Measurements from ENCODE around the gene WDR45B. TPM values are rescaled to one million over a fixed set of nuclear protein-coding genes. Genes with fewer than 3 reads are reported as not detected.

Gene WDR45B
- total and polyA plus RNA-seq, 2 experiments from 2014 or later = 82.6 to 112 TPM

GRCh38 chr17:82681547-82681946 is 33.3 kb upstream of the WDR45B start:
- no peak for TF ChIP-seq EZH2 (IDR thresholded peaks at IDR 0.05; ENCODE audit: borderline replicate concordance)
- no peak for TF ChIP-seq CTCF (IDR thresholded peaks at IDR 0.05; ENCODE audit: poor library complexity)
- TF ChIP-seq EZH2phosphoT487 (IDR thresholded peaks at IDR 0.05; ENCODE audit: low read depth, severe bottlenecking, unreplicated experiment) = no peak
- Histone ChIP-seq H3K36me3 (replicated peaks; ENCODE audit: insufficient read depth, low read depth) (no peaks in the 10 kb centered on the region), H2AFZ (no peak overlapping the region), H3K79me2 (peaks cover 4% of the 10 kb centered on the region), H3K9me3 (ENCODE audit: low read depth) (no peaks in the 10 kb centered on the region), H3K4me3 (no peak overlapping the region), H3K27me3 (no peaks in the 10 kb centered on the region), H3K9me2 (replicated peaks; ENCODE audit: insufficient read depth) (no peaks in the 10 kb centered on the region), H4K20me1 (ENCODE audit: insufficient read depth, poor library complexity, severe bottlenecking) (no peaks in the 10 kb centered on the region), H3K27ac (no peak overlapping the region), H3K4me1 (ENCODE audit: insufficient read depth) (peaks cover 6% of the 10 kb centered on the region), H3K4me2 (no peak overlapping the region)
- WGBS (ENCODE audit: low lambda C conversion rate, missing lambda C conversion rate) = 95% methylated on average over 3 of the region's 3 CpGs
- no peak for DNase-seq (ENCODE audit: low spot score)

GRCh38 chr17:82679586-82680465 is 31.6 kb upstream of the WDR45B start:
- no peak overlapping the region for H2AFZ ChIP-seq
- H3K27me3 ChIP-seq = no peaks in the 10 kb centered on the region
- H3K9me2 ChIP-seq (replicated peaks; ENCODE audit: insufficient read depth) = no peaks in the 10 kb centered on the region
- DNase-seq (ENCODE audit: low spot score) = no peak
- H3K4me2 ChIP-seq = no peak overlapping the region
- peaks cover 4% of the 10 kb centered on the region for H3K79me2 ChIP-seq
- TF ChIP-seq EZH2 (IDR thresholded peaks at IDR 0.05; ENCODE audit: borderline replicate concordance) = no peak
- no peak for TF ChIP-seq EZH2phosphoT487 (IDR thresholded peaks at IDR 0.05; ENCODE audit: low read depth, severe bottlenecking, unreplicated experiment)
- TF ChIP-seq CTCF (IDR thresholded peaks at IDR 0.05; ENCODE audit: poor library complexity) = no peak
- no peaks in the 10 kb centered on the region for H3K36me3 ChIP-seq (replicated peaks; ENCODE audit: insufficient read depth, low read depth)
- 85% methylated on average over 27 of the region's 28 CpGs for WGBS (ENCODE audit: low lambda C conversion rate, missing lambda C conversion rate)
- no peak overlapping the region for H3K4me3 ChIP-seq
- no peak overlapping the region for H3K27ac ChIP-seq
- H3K9me3 ChIP-seq (ENCODE audit: low read depth) = no peaks in the 10 kb centered on the region
- H3K4me1 ChIP-seq (ENCODE audit: insufficient read depth) = peaks cover 5% of the 10 kb centered on the region
- H4K20me1 ChIP-seq (ENCODE audit: insufficient read depth, poor library complexity, severe bottlenecking) = no peaks in the 10 kb centered on the region

- no peaks in the 10 kb centered on the region for H3K9me3 ChIP-seq (ENCODE audit: low read depth)
- H3K27me3 ChIP-seq = no peaks in the 10 kb centered on the region
- no peak overlapping the region for H3K27ac ChIP-seq
- no peak for DNase-seq (ENCODE audit: low spot score)
- no peaks in the 10 kb centered on the region for H3K4me1 ChIP-seq (ENCODE audit: insufficient read depth)
- H3K4me2 ChIP-seq = no peak overlapping the region
- H2AFZ ChIP-seq = no peak overlapping the region
- no peaks in the 10 kb centered on the region for H3K9me2 ChIP-seq (replicated peaks; ENCODE audit: insufficient read depth)
- no peaks in the 10 kb centered on the region for H3K36me3 ChIP-seq (replicated peaks; ENCODE audit: insufficient read depth, low read depth)
- peaks cover 4% of the 10 kb centered on the region for H3K79me2 ChIP-seq
- H3K4me3 ChIP-seq = no peak overlapping the region
- TF ChIP-seq EZH2phosphoT487 (IDR thresholded peaks at IDR 0.05; ENCODE audit: low read depth, severe bottlenecking, unreplicated experiment) = no peak
- no peak for TF ChIP-seq CTCF (IDR thresholded peaks at IDR 0.05; ENCODE audit: poor library complexity)
- 89% methylated on average over 14 of the region's 14 CpGs for WGBS (ENCODE audit: low lambda C conversion rate, missing lambda C conversion rate)
- H4K20me1 ChIP-seq (ENCODE audit: insufficient read depth, poor library complexity, severe bottlenecking) = no peaks in the 10 kb centered on the region
Observed at GRCh38 chr17:82678265-82678891, 30.1 kb upstream of the WDR45B start.

All from hepatocyte (in vitro differentiated cells).